Activated T-cell treated with anti-CD3 and anti-CD28 coated beads for 1 hour (primary cell): ENCODE data around the gene COG2.
"Not testable (repeated sequence)": the region's sequence is repeated elsewhere in the genome, so short reads cannot be mapped to it uniquely, and the experiment has no call there.

Experiments
- DNase-seq: peaks from one replicate; pipeline ENCODE4 v3.0.0-alpha.2; 2020; ENCODE audit warnings: low read depth

Gene COG2

GRCh38 chr1:230715510-230715909 is 73.2 kb downstream of the COG2 start:
- DNase-seq = no peak

- DNase-seq = not testable (repeated sequence)
These were observed 74.2 kb downstream of the COG2 start for GRCh38 chr1:230716453-230716852.

- no peak for DNase-seq
These were observed 75.0 kb downstream of the COG2 start for GRCh38 chr1:230717251-230717650.

DNA sequence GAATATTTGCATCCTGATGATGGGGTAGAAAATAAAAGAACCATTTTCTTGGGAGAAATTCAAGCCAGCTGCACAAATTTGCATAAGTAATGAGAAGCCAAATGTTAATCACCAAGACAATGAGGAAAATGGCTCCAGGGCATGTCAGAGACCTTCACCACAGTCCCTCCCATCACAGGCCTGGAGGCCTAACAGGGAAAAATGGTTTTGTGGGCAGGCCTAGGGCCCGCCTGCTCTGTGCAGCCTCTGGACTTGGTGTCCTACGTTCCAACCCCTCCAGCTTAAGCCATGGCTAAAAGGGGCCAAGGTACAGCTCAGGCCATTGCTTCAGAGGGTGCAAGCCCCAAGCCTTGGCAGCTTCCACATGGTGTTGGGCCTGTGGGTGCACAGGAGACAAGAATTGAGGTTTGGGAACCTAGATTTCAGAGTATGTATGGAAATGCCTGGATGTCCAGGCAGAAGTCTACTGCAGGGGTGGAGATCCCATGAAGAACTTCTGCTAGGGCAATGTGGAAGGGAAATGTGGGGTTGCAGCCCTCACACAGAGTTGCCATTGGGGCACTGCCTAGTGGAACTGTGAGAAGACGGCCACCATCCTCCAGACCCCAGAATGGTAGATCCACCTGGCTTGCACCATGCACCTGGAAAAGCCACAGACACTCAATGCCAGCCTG is 79.7 kb downstream of the COG2 start:
- not testable (repeated sequence) for DNase-seq

DNA sequence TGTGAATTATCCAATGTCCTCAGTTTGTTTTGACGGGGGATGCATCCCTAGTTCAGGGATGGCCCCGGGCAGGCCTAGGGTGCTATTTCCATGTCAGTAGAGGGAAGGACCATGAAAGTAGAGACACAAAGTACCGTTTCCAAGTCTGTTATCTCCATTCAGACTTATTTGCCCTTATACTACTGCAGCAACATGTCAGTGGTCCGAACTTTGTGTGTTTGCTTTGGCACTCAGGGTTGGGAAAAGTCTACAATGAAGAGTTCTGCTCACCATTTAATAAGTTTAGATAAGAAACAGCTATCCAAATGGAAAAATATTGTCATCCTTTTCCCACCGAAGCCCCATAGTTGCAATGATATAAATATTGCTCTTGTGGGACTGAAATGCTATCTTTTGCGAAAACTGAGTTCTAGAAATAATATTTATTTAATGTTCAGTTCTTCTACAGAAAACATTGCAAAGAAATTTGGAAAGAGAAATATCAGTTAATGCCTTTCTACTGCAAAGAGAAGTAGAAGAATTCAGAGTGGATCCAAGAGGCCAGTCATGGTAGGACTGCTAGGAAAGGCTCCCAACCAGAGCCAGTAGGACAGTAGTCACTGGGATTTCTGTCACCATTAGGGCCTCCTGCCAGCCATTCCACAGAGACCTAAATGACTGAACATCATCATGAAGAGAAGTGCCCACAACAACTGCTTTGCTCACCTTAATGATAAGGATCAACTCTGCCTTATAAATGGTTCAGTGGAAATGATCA is 83.2 kb downstream of the COG2 start:
- no peak for DNase-seq

DNA sequence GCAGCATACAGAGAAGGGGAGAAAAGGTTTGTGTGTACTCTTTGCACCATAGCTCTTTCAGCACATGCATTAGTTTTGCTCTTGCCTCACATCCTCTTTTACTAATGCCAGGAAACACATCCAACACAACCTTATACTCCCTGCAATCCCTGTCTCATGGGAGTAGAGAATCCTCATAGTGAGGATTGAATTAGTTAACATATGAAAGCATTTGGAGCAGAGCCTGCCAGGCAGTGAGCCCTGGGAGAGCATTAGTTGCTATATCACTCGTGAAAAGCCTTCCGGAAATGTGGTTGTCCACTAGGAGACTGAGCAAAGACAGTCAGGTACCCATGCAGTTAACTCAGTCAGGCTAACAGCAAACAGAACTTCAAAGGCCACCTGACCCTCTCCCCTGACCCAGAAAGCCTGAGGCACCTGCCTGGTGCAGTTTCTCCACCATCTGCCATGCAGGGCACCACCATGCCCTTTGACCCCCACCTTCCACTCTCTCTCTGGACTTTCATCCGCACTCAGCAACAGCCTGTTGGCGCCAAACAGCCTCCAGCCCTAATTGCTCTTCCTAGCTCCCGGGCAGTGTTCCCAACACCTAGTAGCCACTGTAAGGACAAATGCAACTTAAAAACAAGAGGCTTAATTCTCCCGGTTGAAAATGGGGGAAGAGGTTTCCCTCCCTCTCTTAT is 86.6 kb downstream of the COG2 start:
- DNase-seq = no peak

GRCh38 chr1:230730977-230731376 is 88.7 kb downstream of the COG2 start:
- DNase-seq = no peak

GRCh38 chr1:230735447-230735846 is 93.2 kb downstream of the COG2 start:
- DNase-seq = no peak

GRCh38 chr1:230737622-230738262 is 95.5 kb downstream of the COG2 start:
- DNase-seq = no peak

GRCh38 chr1:230739564-230740290 is 97.4 kb downstream of the COG2 start:
- DNase-seq = no peak
